ENCODE results near the gene RPS8.

GRCh38 chr1:44799770-44800584 is 24.6 kb downstream of the RPS8 start, which contains the start of gene PLK3:
- peak; percentile 84 for TF ChIP-seq ATF3 (IDR thresholded peaks at IDR 0.05)
- TF ChIP-seq YY1 (IDR thresholded peaks at IDR 0.05) = peak; percentile 83
- peak; percentile 93 for TF ChIP-seq CTCF (IDR thresholded peaks at IDR 0.05; ENCODE audit: low read depth, low read length, missing input control)
- peak; percentile 39 to 60 for TF ChIP-seq RXRA (IDR thresholded peaks at IDR 0.05)
- no peak for TF ChIP-seq ZBTB33 (IDR thresholded peaks at IDR 0.05)
- TF ChIP-seq REST (IDR thresholded peaks at IDR 0.05) = peak; percentile 66
